GM12878 (cell line): ENCODE measurements around the gene DMD. TPM values are rescaled to one million over a fixed set of nuclear protein-coding genes. Genes with fewer than 3 reads are reported as not detected.

Experiments used
- CEBPZ ChIP-seq: fragments of 150-350 bp; IDR thresholded peaks from 2 replicates; pipeline ENCODE4 v1.6.1; 2016; ENCODE audit warnings: low read depth, low read length
- EGR1 ChIP-seq, 2 experiments: IDR thresholded peaks; 1 replicate in 1 of 2; 2 replicates in 1 of 2; pipeline ENCODE4 v1.6.1; 2011 to 2012; ENCODE audit warnings: low read depth in 2 of 2, low read length in 2 of 2, borderline replicate concordance in 1 of 2, mild to moderate bottlenecking in 1 of 2, moderate library complexity in 1 of 2
- MTA3 ChIP-seq: IDR thresholded peaks from 2 replicates; pipeline ENCODE4 v1.6.1; 2012; ENCODE audit warnings: low read length, inconsistent platforms, borderline replicate concordance
- PAX5 ChIP-seq: IDR thresholded peaks from 2 replicates; pipeline ENCODE4 v1.6.1; 2011; ENCODE audit warnings: low read depth, low read length, borderline replicate concordance
- RBBP5 ChIP-seq: fragments of 200-600 bp; sonication (generic); conservative IDR thresholded peaks from 2 replicates; pipeline ENCODE4 v1.6.1; 2016
- polyA plus RNA-seq, 11 experiments: library from polyadenylated mRNA; depleted of rRNA in 4 of 11; unstranded in 6 of 11; stranded (reverse) in 5 of 11; fragments of >200 nt; fragmentation: Nextera tagmentation in 4 of 11; fragmentation: Illumina TruSeq in 1 of 11; extraction: Ambion mirVana in 4 of 11; extraction: Trizol in 1 of 11; gene quantifications; 1 replicate in 1 of 11; 2 replicates in 10 of 11; pipeline versions ENCODE4 v1.2.1 to v1.2.3, GENCODE V29; 2011 to 2016; ENCODE audit warnings: inconsistent platforms in 2 of 11, missing spikeins in 2 of 11, low read depth in 1 of 11
- total RNA-seq, 4 experiments: library from RNA; depleted of rRNA in 3 of 4; stranded (reverse); fragments of >200 nt in 3 of 4; fragmentation: Illumina TruSeq in 1 of 4; extraction: Trizol in 1 of 4; gene quantifications; 2 replicates each; pipeline versions ENCODE4 v1.2.1 to v1.2.3, GENCODE V29; 2013 to 2021
- TF ChIP-seq, protein P1 (sequence below): fragments of 450-650 bp; formaldehyde crosslinking; IDR thresholded peaks from 2 replicates; pipeline ENCODE4 v1.4.0; 2020; ENCODE audit warnings: mild to moderate bottlenecking, moderate library complexity

The DMD gene
- total and polyA plus RNA-seq, 10 of the 15 experiments (the other 5 are each of a cell fraction or from before 2014, with no cell fraction given) = 1.4 to 24.3 (median 4.3) TPM

GRCh38 chrX:31166416-31166815, 2044.9 kb downstream of the DMD start (continued):
- TF ChIP-seq, protein P1, sequence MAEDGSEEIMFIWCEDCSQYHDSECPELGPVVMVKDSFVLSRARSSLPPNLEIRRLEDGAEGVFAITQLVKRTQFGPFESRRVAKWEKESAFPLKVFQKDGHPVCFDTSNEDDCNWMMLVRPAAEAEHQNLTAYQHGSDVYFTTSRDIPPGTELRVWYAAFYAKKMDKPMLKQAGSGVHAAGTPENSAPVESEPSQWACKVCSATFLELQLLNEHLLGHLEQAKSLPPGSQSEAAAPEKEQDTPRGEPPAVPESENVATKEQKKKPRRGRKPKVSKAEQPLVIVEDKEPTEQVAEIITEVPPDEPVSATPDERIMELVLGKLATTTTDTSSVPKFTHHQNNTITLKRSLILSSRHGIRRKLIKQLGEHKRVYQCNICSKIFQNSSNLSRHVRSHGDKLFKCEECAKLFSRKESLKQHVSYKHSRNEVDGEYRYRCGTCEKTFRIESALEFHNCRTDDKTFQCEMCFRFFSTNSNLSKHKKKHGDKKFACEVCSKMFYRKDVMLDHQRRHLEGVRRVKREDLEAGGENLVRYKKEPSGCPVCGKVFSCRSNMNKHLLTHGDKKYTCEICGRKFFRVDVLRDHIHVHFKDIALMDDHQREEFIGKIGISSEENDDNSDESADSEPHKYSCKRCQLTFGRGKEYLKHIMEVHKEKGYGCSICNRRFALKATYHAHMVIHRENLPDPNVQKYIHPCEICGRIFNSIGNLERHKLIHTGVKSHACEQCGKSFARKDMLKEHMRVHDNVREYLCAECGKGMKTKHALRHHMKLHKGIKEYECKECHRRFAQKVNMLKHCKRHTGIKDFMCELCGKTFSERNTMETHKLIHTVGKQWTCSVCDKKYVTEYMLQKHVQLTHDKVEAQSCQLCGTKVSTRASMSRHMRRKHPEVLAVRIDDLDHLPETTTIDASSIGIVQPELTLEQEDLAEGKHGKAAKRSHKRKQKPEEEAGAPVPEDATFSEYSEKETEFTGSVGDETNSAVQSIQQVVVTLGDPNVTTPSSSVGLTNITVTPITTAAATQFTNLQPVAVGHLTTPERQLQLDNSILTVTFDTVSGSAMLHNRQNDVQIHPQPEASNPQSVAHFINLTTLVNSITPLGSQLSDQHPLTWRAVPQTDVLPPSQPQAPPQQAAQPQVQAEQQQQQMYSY (CRISPR knock-in tag) = no peak
- no peak for TF ChIP-seq PAX5
- TF ChIP-seq RBBP5 = no peak
- TF ChIP-seq EGR1 (IDR thresholded peaks at IDR 0.05; ENCODE audit: borderline replicate concordance in 1 of 2, low read depth in 2 of 2, low read length in 2 of 2) = no peak
- TF ChIP-seq MTA3 = no peak
- TF ChIP-seq CEBPZ = no peak
